ENCODE results near the gene LMO1. TPM values are rescaled to one million over a fixed set of nuclear protein-coding genes. Genes with fewer than 3 reads are reported as not detected.

Gene LMO1
- total RNA-seq, 1 experiment from 2014 or later, result 0.27 TPM

DNA sequence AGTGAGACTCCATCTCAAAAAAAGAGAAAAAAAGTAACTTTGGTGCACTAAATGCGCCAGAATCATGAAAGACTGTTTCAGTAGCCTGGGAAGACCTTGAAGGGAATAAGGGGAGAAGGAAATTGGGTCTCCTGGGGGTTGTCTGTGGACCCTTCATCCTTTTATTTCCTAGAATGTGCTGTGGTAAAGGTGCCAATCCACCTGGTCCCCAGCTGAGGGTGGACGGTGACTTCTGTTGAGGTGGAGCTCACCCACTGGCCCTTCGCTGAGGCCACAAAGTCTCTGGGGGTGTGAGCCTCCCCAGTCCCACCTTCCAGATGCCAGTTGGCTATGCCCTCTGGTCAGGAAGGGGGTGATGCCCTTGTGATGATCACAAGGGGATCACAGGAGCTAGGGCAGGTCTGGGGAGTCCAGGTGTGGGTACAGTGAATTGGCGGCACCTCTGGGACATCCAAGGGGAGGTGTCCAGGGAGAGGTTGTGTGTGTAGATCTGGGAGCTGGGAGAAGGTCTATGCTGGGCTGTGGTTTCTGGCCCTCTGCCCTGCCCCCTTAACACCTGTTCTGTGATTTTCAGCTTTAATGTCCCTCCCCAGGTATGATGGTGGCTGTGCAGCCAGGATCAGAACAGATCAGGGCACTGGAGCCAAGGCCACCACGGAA lies 34.2 kb upstream of the LMO1 start (continued):
- TF ChIP-seq EGR1 (IDR thresholded peaks at IDR 0.05; ENCODE audit: low read depth), result no peak
- no peak for TF ChIP-seq ZBTB33 (IDR thresholded peaks at IDR 0.05; ENCODE audit: extremely low read depth, insufficient replicate concordance, low read length)
- no peak for TF ChIP-seq YY1 (IDR thresholded peaks at IDR 0.05; ENCODE audit: extremely low read depth, insufficient replicate concordance, low read depth, low read length)
- no peak for TF ChIP-seq MAX (IDR thresholded peaks at IDR 0.05)
- no peak for TF ChIP-seq CEBPB (IDR thresholded peaks at IDR 0.05; ENCODE audit: low read depth)

- no peaks in the 10 kb centered on the region for H3K79me2 ChIP-seq (ENCODE audit: insufficient read depth, low read length)
- intact Hi-C loops (cut with micrococcal nuclease), result no loop called here
- RAD21 ChIA-PET (ENCODE audit: low non-redundant PET in 1 of 2, low total read pairs in 2 of 2, uncharacterized antibody in 2 of 2, unreplicated experiment in 2 of 2), result no interaction called here
- ATAC-seq, result no peak
- BruUV-seq (replicated peaks), result no TSS peak
- H3K4me2 ChIP-seq (ENCODE audit: low read length), result no peak overlapping the region
- H2AFZ ChIP-seq (ENCODE audit: low read depth, low read length, poor library complexity, severe bottlenecking), result no peak overlapping the region
- H3K27me3 ChIP-seq (ENCODE audit: insufficient read depth, low read length), result peaks cover 4% of the 10 kb centered on the region; the same call in 1 of the 2 replicates
- H4K20me1 ChIP-seq (ENCODE audit: insufficient read depth), result no peaks in the 10 kb centered on the region
- no peak for DNase-seq (ENCODE audit: low read depth, low spot score)
- H3K4me3 ChIP-seq (replicated peaks in 1 of 2; ENCODE audit: low read depth in 1 of 2, low read length in 2 of 2), result no peak overlapping the region
- H3K36me3 ChIP-seq (ENCODE audit: control insufficient read depth in 1 of 2, insufficient read depth in 2 of 2, low read length in 2 of 2), result no peaks in the 10 kb centered on the region
- no peaks in the 10 kb centered on the region for H3K9me2 ChIP-seq (ENCODE audit: insufficient read depth)
- CTCF ChIA-PET, result no interaction called here
- no peak overlapping the region for H3K9ac ChIP-seq (ENCODE audit: low read length)
- POLR2A ChIA-PET, result no interaction called here
- H3K4me1 ChIP-seq (ENCODE audit: control insufficient read depth in 1 of 2, insufficient read depth in 2 of 2, low read length in 2 of 2), result no peaks in the 10 kb centered on the region
- H3K27ac ChIP-seq (ENCODE audit: low read depth, low read length), result no peak overlapping the region
- no peaks in the 10 kb centered on the region for H3K9me3 ChIP-seq (ENCODE audit: control insufficient read depth in 1 of 2, insufficient read depth in 1 of 2, low read depth in 1 of 2, low read length in 2 of 2)
- TF ChIP-seq, protein P1, sequence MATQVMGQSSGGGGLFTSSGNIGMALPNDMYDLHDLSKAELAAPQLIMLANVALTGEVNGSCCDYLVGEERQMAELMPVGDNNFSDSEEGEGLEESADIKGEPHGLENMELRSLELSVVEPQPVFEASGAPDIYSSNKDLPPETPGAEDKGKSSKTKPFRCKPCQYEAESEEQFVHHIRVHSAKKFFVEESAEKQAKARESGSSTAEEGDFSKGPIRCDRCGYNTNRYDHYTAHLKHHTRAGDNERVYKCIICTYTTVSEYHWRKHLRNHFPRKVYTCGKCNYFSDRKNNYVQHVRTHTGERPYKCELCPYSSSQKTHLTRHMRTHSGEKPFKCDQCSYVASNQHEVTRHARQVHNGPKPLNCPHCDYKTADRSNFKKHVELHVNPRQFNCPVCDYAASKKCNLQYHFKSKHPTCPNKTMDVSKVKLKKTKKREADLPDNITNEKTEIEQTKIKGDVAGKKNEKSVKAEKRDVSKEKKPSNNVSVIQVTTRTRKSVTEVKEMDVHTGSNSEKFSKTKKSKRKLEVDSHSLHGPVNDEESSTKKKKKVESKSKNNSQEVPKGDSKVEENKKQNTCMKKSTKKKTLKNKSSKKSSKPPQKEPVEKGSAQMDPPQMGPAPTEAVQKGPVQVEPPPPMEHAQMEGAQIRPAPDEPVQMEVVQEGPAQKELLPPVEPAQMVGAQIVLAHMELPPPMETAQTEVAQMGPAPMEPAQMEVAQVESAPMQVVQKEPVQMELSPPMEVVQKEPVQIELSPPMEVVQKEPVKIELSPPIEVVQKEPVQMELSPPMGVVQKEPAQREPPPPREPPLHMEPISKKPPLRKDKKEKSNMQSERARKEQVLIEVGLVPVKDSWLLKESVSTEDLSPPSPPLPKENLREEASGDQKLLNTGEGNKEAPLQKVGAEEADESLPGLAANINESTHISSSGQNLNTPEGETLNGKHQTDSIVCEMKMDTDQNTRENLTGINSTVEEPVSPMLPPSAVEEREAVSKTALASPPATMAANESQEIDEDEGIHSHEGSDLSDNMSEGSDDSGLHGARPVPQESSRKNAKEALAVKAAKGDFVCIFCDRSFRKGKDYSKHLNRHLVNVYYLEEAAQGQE (IDR thresholded peaks at IDR 0.05; ENCODE audit: low read depth), result no peak
- TF ChIP-seq CBX3 (IDR thresholded peaks at IDR 0.05; ENCODE audit: low read depth) (no peak), CEBPB (IDR thresholded peaks at IDR 0.05; ENCODE audit: low read depth) (no peak), SP1 (IDR thresholded peaks at IDR 0.05; ENCODE audit: low read depth) (no peak), ELF1 (IDR thresholded peaks at IDR 0.05; ENCODE audit: borderline replicate concordance, low read depth) (no peak), ZNF274 (IDR thresholded peaks at IDR 0.05; ENCODE audit: low read depth, low read length) (no peak), RAD21 (IDR thresholded peaks at IDR 0.05; ENCODE audit: low read depth) (no peak), POLR2A (IDR thresholded peaks at IDR 0.05; ENCODE audit: borderline replicate concordance, extremely low read depth, insufficient read depth, insufficient read length) (no peak)
- TF ChIP-seq, protein P2, sequence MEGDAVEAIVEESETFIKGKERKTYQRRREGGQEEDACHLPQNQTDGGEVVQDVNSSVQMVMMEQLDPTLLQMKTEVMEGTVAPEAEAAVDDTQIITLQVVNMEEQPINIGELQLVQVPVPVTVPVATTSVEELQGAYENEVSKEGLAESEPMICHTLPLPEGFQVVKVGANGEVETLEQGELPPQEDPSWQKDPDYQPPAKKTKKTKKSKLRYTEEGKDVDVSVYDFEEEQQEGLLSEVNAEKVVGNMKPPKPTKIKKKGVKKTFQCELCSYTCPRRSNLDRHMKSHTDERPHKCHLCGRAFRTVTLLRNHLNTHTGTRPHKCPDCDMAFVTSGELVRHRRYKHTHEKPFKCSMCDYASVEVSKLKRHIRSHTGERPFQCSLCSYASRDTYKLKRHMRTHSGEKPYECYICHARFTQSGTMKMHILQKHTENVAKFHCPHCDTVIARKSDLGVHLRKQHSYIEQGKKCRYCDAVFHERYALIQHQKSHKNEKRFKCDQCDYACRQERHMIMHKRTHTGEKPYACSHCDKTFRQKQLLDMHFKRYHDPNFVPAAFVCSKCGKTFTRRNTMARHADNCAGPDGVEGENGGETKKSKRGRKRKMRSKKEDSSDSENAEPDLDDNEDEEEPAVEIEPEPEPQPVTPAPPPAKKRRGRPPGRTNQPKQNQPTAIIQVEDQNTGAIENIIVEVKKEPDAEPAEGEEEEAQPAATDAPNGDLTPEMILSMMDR (IDR thresholded peaks at IDR 0.05 in 2 of 3, conservative IDR thresholded peaks at IDR 0.05 in 1 of 3; ENCODE audit: borderline replicate concordance in 1 of 3, insufficient read depth in 1 of 3, low read depth in 2 of 3, low read length in 2 of 3), result no peak
These were observed 33.2 kb upstream of the LMO1 start for GRCh38 chr11:8296872-8297271.

All from HCT116 (cell line).